ENCODE results near the gene RAP1GAP2.
A peak's percentile ranks its signal among the peaks of the same experiment; 100 is the strongest.

The RAP1GAP2 gene

DNA sequence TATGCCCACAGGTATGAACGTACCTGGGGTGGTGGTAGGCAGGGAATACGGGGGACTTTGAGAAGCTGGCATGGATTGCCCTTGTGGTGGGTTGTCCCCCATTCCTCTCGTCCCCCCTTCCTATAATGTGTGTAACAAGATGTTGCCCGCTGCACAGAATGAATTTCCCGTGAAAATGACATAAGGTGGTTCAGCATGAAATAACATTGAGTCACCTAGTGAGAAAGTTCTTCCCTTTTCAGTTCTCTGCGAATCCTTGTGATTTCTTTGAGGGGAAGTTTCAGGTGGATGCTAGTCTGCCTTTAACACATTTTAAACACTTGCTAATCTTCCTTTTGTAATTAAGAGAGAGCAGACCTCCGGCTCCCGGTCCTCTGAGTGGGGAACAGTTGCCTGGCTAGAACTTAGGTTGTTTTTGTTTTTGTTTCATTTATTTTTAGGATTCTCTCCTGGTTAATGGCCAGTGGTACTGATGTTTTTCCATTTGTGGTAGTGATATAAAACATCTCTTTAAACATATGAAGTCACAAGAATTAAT is 58.9 kb downstream of the RAP1GAP2 start:
- peak overlapping the region; percentile 60 for H3K27ac ChIP-seq

DNA sequence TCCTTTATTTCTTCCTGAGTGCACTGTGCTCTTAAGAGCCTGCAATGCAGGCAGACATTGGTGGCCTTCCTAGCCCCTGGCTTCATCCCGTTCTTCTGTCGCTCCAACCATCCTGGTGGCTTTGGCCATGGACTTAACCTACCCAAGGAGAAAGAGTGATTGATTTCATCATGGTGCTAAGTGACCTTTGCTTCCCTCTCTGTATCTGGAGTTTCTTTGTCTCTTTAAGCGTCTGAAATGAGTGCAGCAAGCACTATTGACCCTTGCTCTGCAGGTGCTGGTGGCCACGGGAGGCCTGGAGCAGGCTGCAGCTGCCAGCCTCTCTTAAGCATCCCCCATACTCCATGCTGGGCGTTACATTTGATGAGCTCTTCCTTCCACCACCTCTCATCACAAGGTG is 60.5 kb downstream of the RAP1GAP2 start:
- no peak overlapping the region for H3K27ac ChIP-seq
- TF ChIP-seq, protein P1, sequence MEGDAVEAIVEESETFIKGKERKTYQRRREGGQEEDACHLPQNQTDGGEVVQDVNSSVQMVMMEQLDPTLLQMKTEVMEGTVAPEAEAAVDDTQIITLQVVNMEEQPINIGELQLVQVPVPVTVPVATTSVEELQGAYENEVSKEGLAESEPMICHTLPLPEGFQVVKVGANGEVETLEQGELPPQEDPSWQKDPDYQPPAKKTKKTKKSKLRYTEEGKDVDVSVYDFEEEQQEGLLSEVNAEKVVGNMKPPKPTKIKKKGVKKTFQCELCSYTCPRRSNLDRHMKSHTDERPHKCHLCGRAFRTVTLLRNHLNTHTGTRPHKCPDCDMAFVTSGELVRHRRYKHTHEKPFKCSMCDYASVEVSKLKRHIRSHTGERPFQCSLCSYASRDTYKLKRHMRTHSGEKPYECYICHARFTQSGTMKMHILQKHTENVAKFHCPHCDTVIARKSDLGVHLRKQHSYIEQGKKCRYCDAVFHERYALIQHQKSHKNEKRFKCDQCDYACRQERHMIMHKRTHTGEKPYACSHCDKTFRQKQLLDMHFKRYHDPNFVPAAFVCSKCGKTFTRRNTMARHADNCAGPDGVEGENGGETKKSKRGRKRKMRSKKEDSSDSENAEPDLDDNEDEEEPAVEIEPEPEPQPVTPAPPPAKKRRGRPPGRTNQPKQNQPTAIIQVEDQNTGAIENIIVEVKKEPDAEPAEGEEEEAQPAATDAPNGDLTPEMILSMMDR (conservative IDR thresholded peaks at IDR 0.05) = no peak
- TF ChIP-seq ZFX (IDR thresholded peaks at IDR 0.05) = no peak

More for the DNA sequence above, 58.9 kb downstream of the RAP1GAP2 start:
- TF ChIP-seq ZFX (IDR thresholded peaks at IDR 0.05) = no peak
- TF ChIP-seq, protein P1 (conservative IDR thresholded peaks at IDR 0.05) = no peak

DNA sequence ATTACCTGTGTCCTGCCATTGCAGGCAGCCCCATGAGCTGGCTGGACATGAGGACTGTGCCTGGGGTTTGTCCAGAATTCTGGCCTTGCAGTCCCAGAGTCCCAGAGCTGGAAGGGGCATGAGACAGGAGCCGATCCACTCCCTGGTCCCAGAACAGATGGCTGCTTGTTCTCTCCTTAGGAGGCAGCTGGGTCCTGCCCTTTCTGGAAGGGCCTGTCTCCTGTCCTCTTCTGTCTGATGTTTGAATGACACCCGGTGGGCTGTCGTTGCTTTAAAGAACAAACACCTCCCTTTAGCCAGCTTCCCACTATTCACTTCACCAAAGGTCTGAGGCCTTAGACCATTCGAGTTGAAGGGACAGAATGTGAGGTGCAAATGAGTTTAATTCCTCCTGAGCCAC is 63.8 kb downstream of the RAP1GAP2 start:
- no peak for TF ChIP-seq ZFX (IDR thresholded peaks at IDR 0.05)
- TF ChIP-seq, protein P1 (conservative IDR thresholded peaks at IDR 0.05) = no peak
- no peak overlapping the region for H3K27ac ChIP-seq

DNA sequence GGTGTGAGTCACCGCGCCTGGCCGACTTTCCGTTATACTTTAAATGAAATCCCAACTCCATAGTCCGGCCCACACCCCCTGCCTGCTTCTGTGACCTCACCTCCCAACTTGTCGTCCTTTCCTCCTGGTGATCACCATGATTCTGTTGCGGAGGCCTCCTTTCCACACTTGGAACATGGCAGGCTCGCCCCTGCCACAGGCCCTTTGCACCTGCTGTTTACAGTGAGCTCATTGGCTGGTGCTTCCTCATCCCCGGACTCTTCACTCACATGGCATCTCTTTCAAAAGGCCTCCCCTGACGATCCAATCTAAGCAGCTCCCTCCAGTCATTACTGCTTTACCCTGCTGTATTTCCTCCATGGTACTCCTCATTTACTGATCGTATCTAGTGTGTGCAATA is 64.6 kb downstream of the RAP1GAP2 start:
- TF ChIP-seq, protein P1 (conservative IDR thresholded peaks at IDR 0.05) = no peak
- TF ChIP-seq ZFX (IDR thresholded peaks at IDR 0.05) = no peak
- H3K27ac ChIP-seq = no peak overlapping the region; the same call in 1 of the 2 replicates

DNA sequence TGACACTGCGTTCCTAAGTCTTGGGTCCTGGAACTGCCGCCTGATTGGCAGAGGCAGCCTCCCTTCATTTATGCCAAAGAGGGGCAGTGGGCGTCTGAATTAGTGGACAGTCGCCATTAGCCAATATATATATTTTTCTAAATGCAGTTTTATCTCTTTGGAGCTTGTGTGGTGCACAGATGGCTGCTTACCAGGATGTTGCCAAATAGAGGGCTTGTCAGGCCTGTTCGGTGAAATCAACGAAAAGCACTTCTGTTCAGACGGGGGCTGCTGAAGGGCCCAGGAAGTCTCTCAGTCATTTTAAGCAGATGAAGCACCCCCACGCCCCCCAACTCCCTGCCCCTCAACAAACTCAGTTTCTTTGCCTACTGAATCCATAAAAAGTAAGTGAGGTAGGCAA is 66.0 kb downstream of the RAP1GAP2 start:
- TF ChIP-seq, protein P1 (conservative IDR thresholded peaks at IDR 0.05) = no peak
- no peak for TF ChIP-seq ZFX (IDR thresholded peaks at IDR 0.05)
- peak overlapping the region; percentile 18 for H3K27ac ChIP-seq

DNA sequence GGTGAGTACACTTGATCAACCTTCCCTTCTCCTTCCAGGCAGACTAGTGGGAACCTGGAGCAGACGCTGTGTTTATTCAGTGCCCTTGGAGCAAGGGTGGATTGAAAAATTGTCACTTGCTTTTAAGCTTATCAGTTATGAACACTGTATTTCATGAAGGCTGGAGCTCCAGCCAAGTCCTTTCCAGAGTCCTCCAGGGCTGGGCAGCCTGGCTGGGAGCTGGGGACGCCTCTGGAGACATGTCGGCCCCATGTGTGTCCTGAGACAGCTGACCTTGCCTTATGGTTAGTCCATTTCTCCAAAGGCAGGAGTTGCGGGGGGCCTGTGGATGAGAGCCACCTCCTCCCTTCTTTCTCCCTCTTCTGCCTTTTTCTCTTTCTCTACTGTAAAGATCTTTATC is 67.0 kb downstream of the RAP1GAP2 start:
- no peak for TF ChIP-seq ZFX (IDR thresholded peaks at IDR 0.05)
- TF ChIP-seq, protein P1 (conservative IDR thresholded peaks at IDR 0.05) = no peak
- no peak overlapping the region for H3K27ac ChIP-seq

DNA sequence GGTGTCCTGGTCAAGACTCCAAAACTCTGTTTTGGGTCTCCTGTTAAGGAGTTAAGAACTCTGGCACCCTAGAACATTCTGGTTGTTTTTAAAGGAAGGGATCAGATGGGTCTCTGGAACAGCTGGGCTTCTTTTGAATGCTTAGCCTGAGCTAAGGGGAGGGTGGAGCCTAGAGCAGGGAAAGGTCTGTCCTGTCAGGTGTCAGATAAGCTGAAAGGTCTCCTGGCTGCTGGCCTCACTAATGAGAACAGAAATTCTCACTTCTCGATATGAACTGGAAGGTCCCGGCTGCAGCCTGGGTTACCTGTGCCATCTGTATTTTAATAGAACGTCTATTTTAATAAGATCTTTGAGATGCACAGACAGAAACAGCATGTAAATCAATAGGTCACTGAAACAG is 69.0 kb downstream of the RAP1GAP2 start:
- H3K27ac ChIP-seq = no peak overlapping the region
- TF ChIP-seq, protein P1 (conservative IDR thresholded peaks at IDR 0.05) = no peak
- no peak for TF ChIP-seq ZFX (IDR thresholded peaks at IDR 0.05)

All from C4-2B (cell line).